H9 (cell line): ENCODE measurements around the gene CRAT. TPM values are rescaled to one million over a fixed set of nuclear protein-coding genes. Genes with fewer than 3 reads are reported as not detected.

Experiments
- DNase-seq: peaks from one replicate; pipeline ENCODE4 v3.0.0-alpha.2; 2017
- H2AFZ ChIP-seq: one replicate; pipeline ENCODE4 v1.6.1; 2013; ENCODE audit warnings: mild to moderate bottlenecking, low read length, control low read depth, moderate library complexity
- H2AK5ac ChIP-seq: 2 replicates; pipeline ENCODE4 v1.6.1; 2013; ENCODE audit warnings: low read length, control low read depth, mixed read lengths; ENCODE audit not compliant: insufficient read length
- H2BK120ac ChIP-seq: one replicate; pipeline ENCODE4 v1.6.1; 2013; ENCODE audit warnings: low read depth, mild to moderate bottlenecking, low read length, control low read depth, inconsistent platforms; ENCODE audit not compliant: poor library complexity, severe bottlenecking
- H2BK12ac ChIP-seq: 2 replicates; pipeline ENCODE4 v1.6.1; 2013; ENCODE audit warnings: low read length, control low read depth, mixed read lengths, low read depth; ENCODE audit not compliant: insufficient read length
- H2BK15ac ChIP-seq: 2 replicates; pipeline ENCODE4 v1.6.1; 2013; ENCODE audit warnings: low read depth, low read length, control low read depth
- H2BK20ac ChIP-seq: one replicate; pipeline ENCODE4 v1.6.1; 2013; ENCODE audit warnings: low read depth, mild to moderate bottlenecking, low read length, control low read depth, inconsistent platforms; ENCODE audit not compliant: poor library complexity, severe bottlenecking
- H2BK5ac ChIP-seq: 2 replicates; pipeline ENCODE4 v1.6.1; 2013; ENCODE audit warnings: low read length, control low read depth, mixed read lengths; ENCODE audit not compliant: insufficient read length
- H3K14ac ChIP-seq: 2 replicates; pipeline ENCODE4 v1.6.1; 2013; ENCODE audit warnings: low read length, control low read depth; ENCODE audit not compliant: insufficient read depth
- H3K18ac ChIP-seq: 2 replicates; pipeline ENCODE4 v1.6.1; 2013; ENCODE audit warnings: low read depth, mild to moderate bottlenecking, mixed read lengths, low read length, control low read depth; ENCODE audit not compliant: insufficient read length
- H3K23ac ChIP-seq: 2 replicates; pipeline ENCODE4 v1.6.1; 2013; ENCODE audit warnings: low read length, control low read depth, mixed read lengths, low read depth; ENCODE audit not compliant: insufficient read length
- H3K23me2 ChIP-seq: 2 replicates; pipeline ENCODE4 v1.6.1; 2013; ENCODE audit warnings: low read depth, mild to moderate bottlenecking, mixed read lengths, low read length, control low read depth; ENCODE audit not compliant: insufficient read length, poor library complexity, severe bottlenecking
- H3K27ac ChIP-seq: 2 replicates; pipeline ENCODE4 v1.5.1; 2013; ENCODE audit warnings: low read length, control low read depth, mixed read lengths, low read depth; ENCODE audit not compliant: insufficient read length
- H3K27me3 ChIP-seq: 2 replicates; pipeline ENCODE4 v1.6.1; 2013; ENCODE audit warnings: low read length, control low read depth, inconsistent platforms; ENCODE audit not compliant: insufficient read depth
- H3K4ac ChIP-seq: 2 replicates; pipeline ENCODE4 v1.6.1; 2013; ENCODE audit warnings: low read depth, mild to moderate bottlenecking, control low read depth, inconsistent platforms, low read length, moderate library complexity
- H3K4me1 ChIP-seq: 2 replicates; pipeline ENCODE4 v1.6.1; 2013; ENCODE audit warnings: low read length, control low read depth, inconsistent platforms; ENCODE audit not compliant: insufficient read depth
- H3K4me2 ChIP-seq: 2 replicates; pipeline ENCODE4 v1.6.1; 2013; ENCODE audit warnings: low read length, control low read depth, mixed read lengths; ENCODE audit not compliant: insufficient read length, insufficient read depth
- H3K56ac ChIP-seq: 2 replicates; pipeline ENCODE4 v1.6.1; 2013; ENCODE audit warnings: low read depth, mild to moderate bottlenecking, mixed read lengths, low read length, control low read depth; ENCODE audit not compliant: insufficient read length
- H3K79me1 ChIP-seq: 2 replicates; pipeline ENCODE4 v1.6.1; 2013; ENCODE audit warnings: low read depth, mild to moderate bottlenecking, moderate library complexity, low read length, control low read depth, inconsistent platforms; ENCODE audit not compliant: insufficient read depth, poor library complexity, severe bottlenecking
- H3K79me2 ChIP-seq: 2 replicates; pipeline ENCODE4 v1.6.1; 2013; ENCODE audit warnings: low read length, control low read depth, inconsistent platforms; ENCODE audit not compliant: insufficient read depth
- H3K9ac ChIP-seq: 2 replicates; pipeline ENCODE4 v1.6.1; 2013; ENCODE audit warnings: low read length, control low read depth, mixed read lengths; ENCODE audit not compliant: insufficient read length; ENCODE audit errors: extremely low read depth
- H3K9me3 ChIP-seq: one replicate; pipeline ENCODE4 v1.6.1; 2013; ENCODE audit warnings: low read depth, low read length, inconsistent platforms; ENCODE audit not compliant: control insufficient read depth
- H3T11ph ChIP-seq: one replicate; pipeline ENCODE4 v1.6.1; 2013; ENCODE audit warnings: mild to moderate bottlenecking, low read length, control low read depth, inconsistent platforms
- H4K20me1 ChIP-seq: one replicate; pipeline ENCODE4 v1.6.1; 2013; ENCODE audit not compliant: control insufficient read depth, insufficient read length, insufficient read depth
- H4K5ac ChIP-seq: 2 replicates; pipeline ENCODE4 v1.6.1; 2013; ENCODE audit warnings: low read depth, mild to moderate bottlenecking, mixed read lengths, low read length, control low read depth; ENCODE audit not compliant: insufficient read length
- H4K8ac ChIP-seq: replicated peaks from 2 replicates; pipeline ENCODE4 v1.6.1; 2013; ENCODE audit warnings: low read length, control low read depth, mixed read lengths, low read depth; ENCODE audit not compliant: insufficient read length
- H4K91ac ChIP-seq: 2 replicates; pipeline ENCODE4 v1.6.1; 2013; ENCODE audit warnings: low read depth, mild to moderate bottlenecking, moderate library complexity, mixed read lengths, low read length, control low read depth; ENCODE audit not compliant: insufficient read length
- H3K27ac Mint-ChIP-seq, 3 experiments: 2 replicates in 2 of 3; 3 replicates in 1 of 3; pipeline ENCODE4 v1.8.0; 2020 to 2021; ENCODE audit warnings: mixed read lengths in 3 of 3, mild to moderate bottlenecking in 1 of 3, moderate library complexity in 1 of 3
- H3K27me3 Mint-ChIP-seq: 2 replicates; pipeline ENCODE4 v1.8.0; 2021; ENCODE audit warnings: low read depth, mild to moderate bottlenecking, moderate library complexity, mixed read lengths
- H3K36me3 Mint-ChIP-seq, 3 experiments: 2 replicates in 2 of 3; 3 replicates in 1 of 3; pipeline ENCODE4 v1.8.0; 2020 to 2021; ENCODE audit warnings: low read depth in 3 of 3, mixed read lengths in 3 of 3; ENCODE audit not compliant: insufficient read depth in 1 of 3
- H3K4me1 Mint-ChIP-seq, 2 experiments: 2 replicates each; pipeline ENCODE4 v1.8.0; 2020; ENCODE audit warnings: mixed read lengths in 2 of 2
- H3K4me3 Mint-ChIP-seq, 2 experiments: 2 replicates in 1 of 2; 3 replicates in 1 of 2; pipeline ENCODE4 v1.8.0; 2020 to 2021; ENCODE audit warnings: mild to moderate bottlenecking in 2 of 2, mixed read lengths in 2 of 2, moderate library complexity in 1 of 2
- H3K9me3 Mint-ChIP-seq, 2 experiments: 2 replicates in 1 of 2; 3 replicates in 1 of 2; pipeline ENCODE4 v1.8.0; 2020; ENCODE audit warnings: mild to moderate bottlenecking in 2 of 2, mixed read lengths in 2 of 2, moderate library complexity in 1 of 2
- CTCF ChIP-seq: fragments of 200-600 bp; sonication (generic); conservative IDR thresholded peaks from 3 replicates; pipeline ENCODE4 v1.8.0; 2021; ENCODE audit warnings: antibody characterized with exemption, mild to moderate bottlenecking
- WGBS: extraction: QIAGEN DNeasy Blood & Tissue Kit; methylation state at CpG from one replicate; pipeline ENCODE4 v1.1.7; 2013; ENCODE audit warnings: missing lambda C conversion rate, low lambda C conversion rate, mixed read lengths; ENCODE audit not compliant: insufficient read length; ENCODE audit errors: extremely low coverage; 5-methylcytosine and 5-hydroxymethylcytosine counted together
- total RNA-seq: library from RNA; stranded (reverse); gene quantifications from 2 replicates; pipeline ENCODE4 v1.2.1, GENCODE V29; 2021

The CRAT gene
- total RNA-seq, 1 experiment from 2014 or later, result 15.0 TPM

- no peaks in the 10 kb centered on the region for H3K27me3 ChIP-seq
- H4K20me1 ChIP-seq, result no peaks in the 10 kb centered on the region
- TF ChIP-seq CTCF, result no peak
- no peak overlapping the region for H2BK15ac ChIP-seq
- no CpG with 5 or more reads among the region's 37 CpGs for WGBS
- H3K36me3 Mint-ChIP-seq, result peaks cover 10 to 52% (median 40%) of the 10 kb centered on the region in 3 experiments; a peak in 6 of 7 replicates
- no peak overlapping the region for H3K14ac ChIP-seq
- no peak overlapping the region for H3K56ac ChIP-seq
- H3K4ac ChIP-seq, result no peak overlapping the region
- H3K27ac ChIP-seq, result no peak overlapping the region
- H3K4me3 Mint-ChIP-seq, result no peak overlapping the region
- H3T11ph ChIP-seq, result no peak overlapping the region
- no peak overlapping the region for H2BK20ac ChIP-seq
- H3K23me2 ChIP-seq, result no peaks in the 10 kb centered on the region
- H3K79me1 ChIP-seq, result no peaks in the 10 kb centered on the region
- H3K27me3 Mint-ChIP-seq, result no peaks in the 10 kb centered on the region; the same call in 1 of the 2 replicates
- H3K9me3 Mint-ChIP-seq, result no peaks in the 10 kb centered on the region
- H3K4me1 Mint-ChIP-seq, result no peaks in the 10 kb centered on the region
- no peaks in the 10 kb centered on the region for H3K9me3 ChIP-seq
- no peak overlapping the region for H2BK120ac ChIP-seq
- H2BK12ac ChIP-seq, result no peak overlapping the region
- no peaks in the 10 kb centered on the region for H3K79me2 ChIP-seq
- H3K18ac ChIP-seq, result no peak overlapping the region
- H3K27ac Mint-ChIP-seq, result no peak overlapping the region
- H2BK5ac ChIP-seq, result no peak overlapping the region
- no peak overlapping the region for H4K91ac ChIP-seq
- H4K5ac ChIP-seq, result no peak overlapping the region
- no peak overlapping the region for H4K8ac ChIP-seq
- H3K9ac ChIP-seq, result no peak overlapping the region
- no peaks in the 10 kb centered on the region for H3K4me1 ChIP-seq
- no peak overlapping the region for H2AK5ac ChIP-seq
- no peak overlapping the region for H2AFZ ChIP-seq
- no peak overlapping the region for H3K23ac ChIP-seq
- H3K4me2 ChIP-seq, result no peak overlapping the region
- DNase-seq, result no peak
These were observed 50.5 kb downstream of the CRAT start for GRCh38 chr9:129059796-129060785.
